Suppressor macrophage (primary cell): ENCODE data around the gene CDC42EP3.

ENCODE experiments used
- DNase-seq, 4 experiments: peaks; one replicate each; pipeline ENCODE4 v3.0.0-alpha.2; 2020 to 2022

Gene CDC42EP3

GRCh38 chr2:37683241-37683640, 11.8 kb upstream of the CDC42EP3 start:
- DNase-seq: no peak

- DNase-seq: no peak
Measured at GRCh38 chr2:37682473-37682872, 11.0 kb upstream of the CDC42EP3 start.

- DNase-seq: no peak
Measured at GRCh38 chr2:37681587-37681986, 10.1 kb upstream of the CDC42EP3 start.

GRCh38 chr2:37679072-37679695, 7.7 kb upstream of the CDC42EP3 start:
- DNase-seq: no peak

- no peak for DNase-seq
Measured at GRCh38 chr2:37676274-37676673, 4.8 kb upstream of the CDC42EP3 start.

- peak; percentile 62 to 86 (median 74) for DNase-seq
Measured at GRCh38 chr2:37674946-37675345, 3.5 kb upstream of the CDC42EP3 start.

- no peak for DNase-seq
Measured at GRCh38 chr2:37672870-37673184, 1.4 kb upstream of the CDC42EP3 start.

GRCh38 chr2:37672104-37672869, 845 bp upstream of the CDC42EP3 start:
- DNase-seq: peak; percentile 66 to 85 (median 73)

GRCh38 chr2:37671816-37672103, 318 bp upstream of the CDC42EP3 start:
- peak in 1 of 4 experiments; percentile 20 for DNase-seq

GRCh38 chr2:37670378-37671008, 949 bp downstream of the CDC42EP3 start:
- DNase-seq: peak in 1 of 4 experiments; percentile 25

- DNase-seq: no peak
Measured at GRCh38 chr2:37669446-37669845, 2.0 kb downstream of the CDC42EP3 start.

- no peak for DNase-seq
Measured at GRCh38 chr2:37667704-37668103, 3.7 kb downstream of the CDC42EP3 start.

- DNase-seq: no peak
Measured at GRCh38 chr2:37666772-37667171, 4.7 kb downstream of the CDC42EP3 start.

- DNase-seq: peak in 3 of 4 experiments; percentile 51 to 55 (median 55)
Measured at GRCh38 chr2:37665604-37666362, 5.7 kb downstream of the CDC42EP3 start.

- DNase-seq: peak in 3 of 4 experiments; percentile 28 to 45 (median 30)
Measured at GRCh38 chr2:37665043-37665442, 6.4 kb downstream of the CDC42EP3 start.

GRCh38 chr2:37664231-37664643, 7.2 kb downstream of the CDC42EP3 start:
- peak; percentile 76 to 90 (median 82) for DNase-seq

- DNase-seq: no peak
Measured at GRCh38 chr2:37663390-37663789, 8.1 kb downstream of the CDC42EP3 start.

GRCh38 chr2:37659723-37660122, 11.7 kb downstream of the CDC42EP3 start:
- no peak for DNase-seq

GRCh38 chr2:37658682-37659081, 12.8 kb downstream of the CDC42EP3 start:
- no peak for DNase-seq

GRCh38 chr2:37657471-37657870, 14.0 kb downstream of the CDC42EP3 start:
- DNase-seq: no peak

- DNase-seq: no peak
Measured at GRCh38 chr2:37656512-37657423, 14.7 kb downstream of the CDC42EP3 start.
